GM23338 (cell line): ENCODE measurements around the gene SLC13A3. TPM values are rescaled to one million over a fixed set of nuclear protein-coding genes. Genes with fewer than 3 reads are reported as not detected.

Source experiments
- ATAC-seq: fragments of 200-7000 bp; cut with Tn5 transposase; 3 replicates; pipeline ENCODE4 v1.9.1; 2020
- DNase-seq: peaks from one replicate; pipeline ENCODE4 v3.0.0-alpha.2; 2015; ENCODE audit warnings: low spot score
- H2AFZ ChIP-seq: fragments of 200-600 bp; sonication (generic); 2 replicates; pipeline ENCODE4 v1.8.0; 2016; ENCODE audit warnings: antibody characterized with exemption, mild to moderate bottlenecking, moderate library complexity
- H3F3A ChIP-seq: fragments of 200-600 bp; sonication (generic); replicated peaks from 2 replicates; pipeline ENCODE4 v1.8.0; 2017; ENCODE audit warnings: antibody characterized with exemption, mixed run types, low read depth
- H3K27ac ChIP-seq: fragments of 200-600 bp; sonication (generic); 2 replicates; pipeline ENCODE4 v1.6.1; 2016; ENCODE audit warnings: low read depth
- H3K27me3 ChIP-seq: fragments of 200-600 bp; sonication (generic); 2 replicates; pipeline ENCODE4 v1.8.0; 2016; ENCODE audit warnings: mild to moderate bottlenecking, mixed run types, moderate library complexity; ENCODE audit not compliant: insufficient read depth
- H3K36me3 ChIP-seq: fragments of 200-600 bp; sonication (generic); 2 replicates; pipeline ENCODE4 v1.8.0; 2016; ENCODE audit warnings: mild to moderate bottlenecking; ENCODE audit not compliant: insufficient read depth
- H3K4me1 ChIP-seq: fragments of 200-600 bp; sonication (generic); 2 replicates; pipeline ENCODE4 v1.8.0; 2016; ENCODE audit warnings: mild to moderate bottlenecking, moderate library complexity; ENCODE audit not compliant: insufficient read depth
- H3K4me2 ChIP-seq: fragments of 200-600 bp; sonication (generic); 2 replicates; pipeline ENCODE4 v1.7.1; 2017; ENCODE audit warnings: mixed run types
- H3K4me3 ChIP-seq: fragments of 200-600 bp; sonication (generic); 2 replicates; pipeline ENCODE4 v1.6.1; 2016; ENCODE audit warnings: mixed run types
- H3K79me2 ChIP-seq: fragments of 200-600 bp; sonication (generic); replicated peaks from 2 replicates; pipeline ENCODE4 v1.8.0; 2017; ENCODE audit warnings: mild to moderate bottlenecking; ENCODE audit not compliant: insufficient read depth
- H3K9me2 ChIP-seq: fragments of 200-600 bp; sonication (generic); 2 replicates; pipeline ENCODE4 v1.8.0; 2017; ENCODE audit not compliant: insufficient read depth
- H4K20me1 ChIP-seq: fragments of 200-600 bp; sonication (generic); replicated peaks from 2 replicates; pipeline ENCODE4 v1.8.0; 2017; ENCODE audit warnings: mild to moderate bottlenecking; ENCODE audit not compliant: insufficient read depth
- H3K27ac Mint-ChIP-seq: 2 replicates; pipeline ENCODE4 v1.8.0; 2020; ENCODE audit warnings: inconsistent platforms, mild to moderate bottlenecking, moderate library complexity, mixed read lengths
- H3K27me3 Mint-ChIP-seq: 3 replicates; pipeline ENCODE4 v1.8.0; 2022; ENCODE audit warnings: low read depth, mild to moderate bottlenecking, moderate library complexity, mixed read lengths, inconsistent platforms; ENCODE audit not compliant: insufficient read depth, poor library complexity
- H3K36me3 Mint-ChIP-seq: 3 replicates; pipeline ENCODE4 v1.8.0; 2021; ENCODE audit warnings: low read depth, mild to moderate bottlenecking, inconsistent platforms, moderate library complexity, mixed read lengths
- H3K4me1 Mint-ChIP-seq: 3 replicates; pipeline ENCODE4 v1.8.0; 2020; ENCODE audit warnings: mild to moderate bottlenecking, inconsistent platforms, mixed read lengths
- H3K4me3 Mint-ChIP-seq: 3 replicates; pipeline ENCODE4 v1.8.0; 2021; ENCODE audit warnings: moderate library complexity, mild to moderate bottlenecking, inconsistent platforms, mixed read lengths
- H3K9me3 Mint-ChIP-seq: 3 replicates; pipeline ENCODE4 v1.8.0; 2020; ENCODE audit warnings: moderate library complexity, mild to moderate bottlenecking, inconsistent platforms, mixed read lengths
- JUNB ChIP-seq: IDR thresholded peaks from one replicate; pipeline ENCODE4 v1.6.1; 2016; ENCODE audit warnings: antibody characterized with exemption; ENCODE audit not compliant: unreplicated experiment
- REST ChIP-seq: IDR thresholded peaks from one replicate; pipeline ENCODE4 v1.6.1; 2018; ENCODE audit warnings: antibody characterized with exemption; ENCODE audit not compliant: unreplicated experiment
- STAT1 ChIP-seq: IDR thresholded peaks from one replicate; pipeline ENCODE4 v1.6.1; 2016; ENCODE audit warnings: antibody characterized with exemption; ENCODE audit not compliant: unreplicated experiment
- polyA plus RNA-seq: library from polyadenylated mRNA; unstranded; fragments of >200 nt; fragmentation: Nextera tagmentation; extraction: Ambion mirVana; gene quantifications from 2 replicates; pipeline ENCODE4 v1.2.1, GENCODE V29; 2016
- total RNA-seq: library from RNA; depleted of rRNA; stranded (reverse); fragments of >200 nt; shearing (Covaris generic); gene quantifications from 2 replicates; pipeline ENCODE4 v1.2.3, GENCODE V29; 2014
- TF ChIP-seq, protein P1 (sequence below): fragments of 250-450 bp; sonication (Bioruptor Pico); IDR thresholded peaks from 2 replicates; pipeline ENCODE4 v1.5.0; 2020; ENCODE audit warnings: mild to moderate bottlenecking, moderate library complexity

The SLC13A3 gene
- total and polyA plus RNA-seq, 2 experiments from 2014 or later = 8.6 to 9.1 TPM

GRCh38 chr20:46642265-46642968 is 8.8 kb downstream of the SLC13A3 start (continued):
- TF ChIP-seq, protein P1, sequence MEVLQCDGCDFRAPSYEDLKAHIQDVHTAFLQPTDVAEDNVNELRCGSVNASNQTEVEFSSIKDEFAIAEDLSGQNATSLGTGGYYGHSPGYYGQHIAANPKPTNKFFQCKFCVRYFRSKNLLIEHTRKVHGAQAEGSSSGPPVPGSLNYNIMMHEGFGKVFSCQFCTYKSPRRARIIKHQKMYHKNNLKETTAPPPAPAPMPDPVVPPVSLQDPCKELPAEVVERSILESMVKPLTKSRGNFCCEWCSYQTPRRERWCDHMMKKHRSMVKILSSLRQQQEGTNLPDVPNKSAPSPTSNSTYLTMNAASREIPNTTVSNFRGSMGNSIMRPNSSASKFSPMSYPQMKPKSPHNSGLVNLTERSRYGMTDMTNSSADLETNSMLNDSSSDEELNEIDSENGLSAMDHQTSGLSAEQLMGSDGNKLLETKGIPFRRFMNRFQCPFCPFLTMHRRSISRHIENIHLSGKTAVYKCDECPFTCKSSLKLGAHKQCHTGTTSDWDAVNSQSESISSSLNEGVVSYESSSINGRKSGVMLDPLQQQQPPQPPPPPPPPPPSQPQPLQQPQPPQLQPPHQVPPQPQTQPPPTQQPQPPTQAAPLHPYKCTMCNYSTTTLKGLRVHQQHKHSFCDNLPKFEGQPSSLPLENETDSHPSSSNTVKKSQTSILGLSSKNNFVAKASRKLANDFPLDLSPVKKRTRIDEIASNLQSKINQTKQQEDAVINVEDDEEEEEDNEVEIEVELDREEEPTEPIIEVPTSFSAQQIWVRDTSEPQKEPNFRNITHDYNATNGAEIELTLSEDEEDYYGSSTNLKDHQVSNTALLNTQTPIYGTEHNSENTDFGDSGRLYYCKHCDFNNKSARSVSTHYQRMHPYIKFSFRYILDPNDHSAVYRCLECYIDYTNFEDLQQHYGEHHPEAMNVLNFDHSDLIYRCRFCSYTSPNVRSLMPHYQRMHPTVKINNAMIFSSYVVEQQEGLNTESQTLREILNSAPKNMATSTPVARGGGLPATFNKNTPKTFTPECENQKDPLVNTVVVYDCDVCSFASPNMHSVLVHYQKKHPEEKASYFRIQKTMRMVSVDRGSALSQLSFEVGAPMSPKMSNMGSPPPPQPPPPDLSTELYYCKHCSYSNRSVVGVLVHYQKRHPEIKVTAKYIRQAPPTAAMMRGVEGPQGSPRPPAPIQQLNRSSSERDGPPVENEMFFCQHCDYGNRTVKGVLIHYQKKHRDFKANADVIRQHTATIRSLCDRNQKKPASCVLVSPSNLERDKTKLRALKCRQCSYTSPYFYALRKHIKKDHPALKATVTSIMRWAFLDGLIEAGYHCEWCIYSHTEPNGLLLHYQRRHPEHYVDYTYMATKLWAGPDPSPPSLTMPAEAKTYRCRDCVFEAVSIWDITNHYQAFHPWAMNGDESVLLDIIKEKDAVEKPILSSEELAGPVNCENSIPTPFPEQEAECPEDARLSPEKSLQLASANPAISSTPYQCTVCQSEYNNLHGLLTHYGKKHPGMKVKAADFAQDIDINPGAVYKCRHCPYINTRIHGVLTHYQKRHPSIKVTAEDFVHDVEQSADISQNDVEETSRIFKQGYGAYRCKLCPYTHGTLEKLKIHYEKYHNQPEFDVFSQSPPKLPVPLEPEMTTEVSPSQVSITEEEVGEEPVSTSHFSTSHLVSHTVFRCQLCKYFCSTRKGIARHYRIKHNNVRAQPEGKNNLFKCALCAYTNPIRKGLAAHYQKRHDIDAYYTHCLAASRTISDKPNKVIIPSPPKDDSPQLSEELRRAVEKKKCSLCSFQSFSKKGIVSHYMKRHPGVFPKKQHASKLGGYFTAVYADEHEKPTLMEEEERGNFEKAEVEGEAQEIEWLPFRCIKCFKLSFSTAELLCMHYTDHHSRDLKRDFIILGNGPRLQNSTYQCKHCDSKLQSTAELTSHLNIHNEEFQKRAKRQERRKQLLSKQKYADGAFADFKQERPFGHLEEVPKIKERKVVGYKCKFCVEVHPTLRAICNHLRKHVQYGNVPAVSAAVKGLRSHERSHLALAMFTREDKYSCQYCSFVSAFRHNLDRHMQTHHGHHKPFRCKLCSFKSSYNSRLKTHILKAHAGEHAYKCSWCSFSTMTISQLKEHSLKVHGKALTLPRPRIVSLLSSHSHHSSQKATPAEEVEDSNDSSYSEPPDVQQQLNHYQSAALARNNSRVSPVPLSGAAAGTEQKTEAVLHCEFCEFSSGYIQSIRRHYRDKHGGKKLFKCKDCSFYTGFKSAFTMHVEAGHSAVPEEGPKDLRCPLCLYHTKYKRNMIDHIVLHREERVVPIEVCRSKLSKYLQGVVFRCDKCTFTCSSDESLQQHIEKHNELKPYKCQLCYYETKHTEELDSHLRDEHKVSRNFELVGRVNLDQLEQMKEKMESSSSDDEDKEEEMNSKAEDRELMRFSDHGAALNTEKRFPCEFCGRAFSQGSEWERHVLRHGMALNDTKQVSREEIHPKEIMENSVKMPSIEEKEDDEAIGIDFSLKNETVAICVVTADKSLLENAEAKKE = no peak
- no peak for TF ChIP-seq STAT1
- no peak for TF ChIP-seq JUNB

DNA sequence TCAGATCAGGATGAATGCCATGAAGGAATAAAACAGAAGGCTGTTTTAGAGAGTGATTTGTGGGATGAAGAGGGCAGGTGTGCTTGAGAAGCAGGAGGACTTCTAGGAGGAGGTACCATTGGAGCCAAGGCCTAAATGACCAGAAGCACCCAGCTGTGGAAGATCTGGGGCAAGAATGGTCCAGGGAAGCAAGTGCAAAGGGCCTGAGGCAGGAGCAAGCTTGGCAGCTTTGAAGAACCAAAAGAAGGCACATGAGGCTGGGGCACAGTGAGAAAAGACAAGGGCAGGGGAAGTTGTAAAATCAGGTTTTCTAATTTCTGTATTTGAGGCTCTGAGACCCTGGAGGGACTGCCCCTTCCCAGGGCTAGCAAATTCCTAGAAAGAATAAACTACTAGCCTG is 9.8 kb downstream of the SLC13A3 start:
- H3K4me3 Mint-ChIP-seq = no peak overlapping the region
- no peak for ATAC-seq

More for the DNA sequence above, 9.8 kb downstream of the SLC13A3 start:
- Histone ChIP-seq H3K36me3 (no peaks in the 10 kb centered on the region), H3K4me3 (no peak overlapping the region), H3F3A (no peaks in the 10 kb centered on the region), H3K79me2 (no peaks in the 10 kb centered on the region), H4K20me1 (no peaks in the 10 kb centered on the region), H3K4me2 (no peak overlapping the region), H3K27ac (no peak overlapping the region), H3K9me2 (no peaks in the 10 kb centered on the region), H3K27me3 (no peaks in the 10 kb centered on the region), H3K4me1 (no peaks in the 10 kb centered on the region; the same call in 1 of the 2 replicates), H2AFZ (no peak overlapping the region)
- DNase-seq = no peak
- Mint-ChIP-seq H3K4me1 (peaks cover 8% of the 10 kb centered on the region; the same call in 2 of the 3 replicates), H3K9me3 (no peaks in the 10 kb centered on the region; the same call in 2 of the 3 replicates), H3K27me3 (peaks cover 12% of the 10 kb centered on the region), H3K36me3 (no peaks in the 10 kb centered on the region), H3K27ac (no peak overlapping the region)
- no peak for TF ChIP-seq REST
- TF ChIP-seq STAT1 = no peak
